Neutrophil (primary cell): ENCODE data around the gene APOB.

Source experiments
- H3K27ac ChIP-seq: fragments of 200-600 bp; sonication (generic); 2 replicates; pipeline ENCODE4 v1.5.1; 2016; ENCODE audit warnings: mild to moderate bottlenecking, moderate library complexity
- H3K27me3 ChIP-seq: fragments of 200-600 bp; sonication (generic); 2 replicates; pipeline ENCODE4 v1.6.0; 2016; ENCODE audit warnings: mild to moderate bottlenecking
- H3K36me3 ChIP-seq: fragments of 200-600 bp; sonication (generic); 2 replicates; pipeline ENCODE4 v1.5.1; 2017
- H3K4me1 ChIP-seq, 2 experiments: fragments of 200-600 bp in 1 of 2; sonication (generic) in 1 of 2; 1 replicate in 1 of 2; 2 replicates in 1 of 2; pipeline versions ENCODE4 v1.5.1 to v1.6.1; 2013 to 2016; ENCODE audit warnings: low read depth in 1 of 2, low read length in 1 of 2, mild to moderate bottlenecking in 1 of 2, moderate library complexity in 1 of 2; ENCODE audit not compliant: control insufficient read depth in 1 of 2, insufficient read depth in 1 of 2
- H3K4me3 ChIP-seq, 2 experiments: fragments of 200-600 bp in 1 of 2; sonication (generic) in 1 of 2; 1 replicate in 1 of 2; 2 replicates in 1 of 2; pipeline ENCODE4 v1.5.1; 2013 to 2016; ENCODE audit warnings: low read depth in 1 of 2, low read length in 1 of 2, mild to moderate bottlenecking in 1 of 2, moderate library complexity in 1 of 2
- H3K9me3 ChIP-seq: fragments of 200-600 bp; sonication (generic); 2 replicates; pipeline ENCODE4 v1.5.1; 2016
- CTCF ChIP-seq: fragments of 200-600 bp; sonication (generic); IDR thresholded peaks from 2 replicates; pipeline ENCODE4 v1.5.1; 2016; ENCODE audit warnings: antibody characterized with exemption

Gene APOB

GRCh38 chr2:20982861-20983260, 61.0 kb downstream of the APOB start:
- Histone ChIP-seq H3K4me3 (no peak overlapping the region), H3K9me3 (no peaks in the 10 kb centered on the region), H3K4me1 (no peaks in the 10 kb centered on the region), H3K36me3 (no peaks in the 10 kb centered on the region), H3K27ac (no peak overlapping the region), H3K27me3 (peaks cover 3% of the 10 kb centered on the region)
- no peak for TF ChIP-seq CTCF

- Histone ChIP-seq H3K27me3 (no peaks in the 10 kb centered on the region), H3K9me3 (no peaks in the 10 kb centered on the region), H3K4me3 (no peak overlapping the region), H3K36me3 (no peaks in the 10 kb centered on the region), H3K27ac (no peak overlapping the region), H3K4me1 (no peaks in the 10 kb centered on the region)
- TF ChIP-seq CTCF: no peak
These were observed 66.2 kb downstream of the APOB start for GRCh38 chr2:20977520-20978180.

GRCh38 chr2:20976527-20976926, 67.3 kb downstream of the APOB start:
- no peaks in the 10 kb centered on the region for H3K36me3 ChIP-seq
- H3K4me3 ChIP-seq: no peak overlapping the region
- no peaks in the 10 kb centered on the region for H3K9me3 ChIP-seq
- H3K27me3 ChIP-seq: no peaks in the 10 kb centered on the region
- H3K27ac ChIP-seq: no peak overlapping the region
- TF ChIP-seq CTCF: no peak
- H3K4me1 ChIP-seq: no peaks in the 10 kb centered on the region

GRCh38 chr2:20972792-20973565, 70.9 kb downstream of the APOB start:
- Histone ChIP-seq H3K4me3 (no peak overlapping the region), H3K9me3 (no peaks in the 10 kb centered on the region), H3K36me3 (no peaks in the 10 kb centered on the region), H3K27me3 (no peaks in the 10 kb centered on the region), H3K27ac (no peak overlapping the region), H3K4me1 (no peaks in the 10 kb centered on the region)
- no peak for TF ChIP-seq CTCF

- Histone ChIP-seq H3K36me3 (no peaks in the 10 kb centered on the region), H3K9me3 (no peaks in the 10 kb centered on the region), H3K4me3 (no peak overlapping the region), H3K27me3 (peaks cover 1% of the 10 kb centered on the region), H3K4me1 (no peaks in the 10 kb centered on the region), H3K27ac (no peak overlapping the region)
- no peak for TF ChIP-seq CTCF
These were observed 71.8 kb downstream of the APOB start for GRCh38 chr2:20972110-20972509.
